D721Med (cell line): ENCODE data around the gene KCTD16.

Experiments
- DNase-seq: peaks from one replicate; pipeline ENCODE4 v3.0.0; 2011; ENCODE audit warnings: low spot score; ENCODE audit not compliant: insufficient read length
- FAIRE-seq: peaks from 2 replicates; lab custom pipeline; 2011; peaks lifted over from hg19 to GRCh38; lab: Jason Lieb, UNC
- CTCF ChIP-seq: IDR thresholded peaks from 2 replicates; pipeline ENCODE4 v1.5.1; 2012; ENCODE audit warnings: mild to moderate bottlenecking, control low read depth; ENCODE audit not compliant: insufficient read depth; ENCODE audit errors: missing control alignments

The KCTD16 gene

DNA sequence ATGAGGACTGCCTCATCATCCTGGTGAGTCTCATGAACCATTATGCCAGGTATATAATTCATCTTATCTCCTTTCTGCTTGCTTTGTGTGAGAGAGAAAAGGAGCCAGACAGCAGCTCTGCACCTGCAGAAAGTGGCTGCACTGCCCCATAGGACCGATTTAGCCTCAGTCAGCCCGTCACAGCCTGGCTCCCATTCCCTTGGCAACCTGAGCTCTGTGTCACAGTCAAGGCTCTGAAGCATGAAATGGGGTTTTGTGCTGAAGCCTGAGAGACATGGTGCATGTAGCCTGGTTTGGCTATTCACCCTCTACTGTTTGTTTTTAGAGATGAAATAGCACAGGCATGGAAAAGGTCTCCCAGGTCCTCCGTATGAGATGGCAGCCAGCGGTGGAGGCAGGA is 198.3 kb downstream of the KCTD16 start:
- DNase-seq, result no peak

DNA sequence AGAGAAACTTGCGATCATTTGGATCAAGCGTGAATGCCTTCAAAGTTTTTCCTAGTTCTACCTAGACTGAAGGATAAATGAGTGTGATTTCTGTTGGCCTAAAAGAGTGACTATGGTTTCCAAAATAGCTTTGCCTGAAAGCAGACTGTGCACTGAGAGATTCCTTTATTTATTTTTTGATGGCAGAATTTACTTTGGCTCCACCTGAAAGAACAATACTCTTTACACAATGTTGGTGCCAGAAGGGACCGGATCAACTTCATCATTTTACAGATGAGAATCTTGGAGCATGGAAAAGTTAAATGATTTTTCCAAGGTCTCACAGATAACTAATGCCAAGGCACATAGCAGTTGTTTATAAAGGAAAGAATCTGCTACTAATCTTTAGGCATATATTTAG is 199.6 kb downstream of the KCTD16 start:
- DNase-seq (no peak), FAIRE-seq (no peak)
- no peak for TF ChIP-seq CTCF

More for the DNA sequence above, 198.3 kb downstream of the KCTD16 start:
- no peak for FAIRE-seq
- TF ChIP-seq CTCF, result no peak

DNA sequence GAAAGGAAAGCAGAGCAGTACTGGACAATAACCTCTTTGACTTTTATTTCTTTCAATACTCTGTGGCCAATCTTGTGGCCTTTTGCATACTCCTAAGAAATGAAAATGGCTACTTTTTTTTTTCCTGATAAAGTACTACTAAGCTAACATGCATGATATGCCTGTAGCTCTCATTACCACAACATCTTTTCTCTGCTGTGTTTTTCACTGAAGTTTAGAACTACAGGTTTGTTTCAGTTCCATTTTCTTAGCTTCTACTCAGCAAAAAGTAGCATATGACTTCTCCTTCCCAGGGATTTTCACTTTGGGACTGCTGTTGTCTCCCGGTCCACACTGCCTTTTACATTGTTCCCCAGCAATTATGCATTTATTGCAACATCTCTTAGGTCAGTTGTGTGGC is 204.0 kb downstream of the KCTD16 start:
- DNase-seq (no peak), FAIRE-seq (no peak)
- TF ChIP-seq CTCF, result no peak

GRCh38 chr5:144377207-144377606 is 206.5 kb downstream of the KCTD16 start:
- no peak for TF ChIP-seq CTCF
- FAIRE-seq, result no peak
- DNase-seq, result no peak

DNA sequence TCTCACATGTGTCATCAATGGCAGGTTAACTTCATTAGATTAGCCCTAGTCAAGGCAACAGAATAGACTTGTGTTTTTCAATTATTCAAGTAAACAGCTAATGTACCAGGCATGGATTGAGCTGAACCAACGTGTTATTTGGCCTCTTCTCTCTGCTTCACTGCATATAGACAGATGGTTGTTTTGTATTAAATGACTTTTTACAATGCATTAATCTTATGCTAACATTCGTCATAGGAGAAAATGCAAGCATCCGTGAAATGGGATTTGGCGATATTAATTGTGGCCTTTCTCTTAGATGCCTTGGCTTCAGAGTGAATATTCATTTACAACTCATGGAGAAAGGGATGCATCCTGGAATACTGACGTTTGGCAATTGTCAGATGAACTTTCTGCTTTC is 208.0 kb downstream of the KCTD16 start:
- TF ChIP-seq CTCF, result no peak
- DNase-seq, result no peak
- FAIRE-seq, result no peak

DNA sequence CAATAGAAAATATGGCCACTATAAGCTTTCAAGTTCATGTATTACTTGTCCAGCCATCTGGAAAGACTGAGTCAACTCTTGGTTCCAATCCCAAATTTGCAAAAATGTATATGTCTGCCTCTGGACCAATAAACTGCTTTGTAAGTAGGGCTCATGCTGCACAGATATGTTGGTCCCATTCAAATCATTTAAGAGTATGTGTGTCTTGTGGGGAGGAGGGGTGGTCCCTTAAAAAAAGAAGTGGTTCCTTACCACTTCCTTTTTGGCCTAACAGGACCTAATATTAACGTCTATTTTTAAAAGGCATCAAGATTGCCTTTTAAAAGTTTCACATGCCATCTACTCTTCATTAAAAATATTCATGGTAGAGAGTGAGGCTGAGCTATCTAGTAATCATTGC is 214.9 kb downstream of the KCTD16 start:
- DNase-seq, result no peak
- no peak for TF ChIP-seq CTCF
- no peak for FAIRE-seq

DNA sequence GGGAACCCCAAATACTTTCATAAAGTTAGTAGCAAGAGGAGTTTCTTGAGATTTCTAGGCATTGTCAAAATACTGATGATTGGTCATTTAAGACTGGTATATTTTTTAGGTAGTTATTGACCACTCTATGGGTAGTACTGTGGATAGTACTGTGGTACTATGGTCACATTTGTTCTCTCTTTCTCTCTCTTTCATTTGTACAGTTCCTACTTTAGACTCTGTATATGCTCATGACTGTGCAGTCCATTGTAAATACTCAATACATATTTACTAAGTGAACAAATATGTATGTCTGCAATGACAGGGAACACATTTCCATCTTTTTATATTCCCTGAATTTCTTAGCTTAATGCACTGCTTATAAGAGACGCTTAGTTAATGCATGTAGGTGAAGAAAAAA is 215.6 kb downstream of the KCTD16 start:
- no peak for FAIRE-seq
- no peak for TF ChIP-seq CTCF
- DNase-seq, result no peak
